GM18498 (cell line): ENCODE results near the gene SSBP4.

Experiments
- ATAC-seq: cut with Tn5 transposase; IDR thresholded peaks from one replicate; pipeline ENCODE4 v1.9.1; 2021; ENCODE audit warnings: mild to moderate bottlenecking, moderate library complexity; ENCODE audit not compliant: unreplicated experiment

The SSBP4 gene

DNA sequence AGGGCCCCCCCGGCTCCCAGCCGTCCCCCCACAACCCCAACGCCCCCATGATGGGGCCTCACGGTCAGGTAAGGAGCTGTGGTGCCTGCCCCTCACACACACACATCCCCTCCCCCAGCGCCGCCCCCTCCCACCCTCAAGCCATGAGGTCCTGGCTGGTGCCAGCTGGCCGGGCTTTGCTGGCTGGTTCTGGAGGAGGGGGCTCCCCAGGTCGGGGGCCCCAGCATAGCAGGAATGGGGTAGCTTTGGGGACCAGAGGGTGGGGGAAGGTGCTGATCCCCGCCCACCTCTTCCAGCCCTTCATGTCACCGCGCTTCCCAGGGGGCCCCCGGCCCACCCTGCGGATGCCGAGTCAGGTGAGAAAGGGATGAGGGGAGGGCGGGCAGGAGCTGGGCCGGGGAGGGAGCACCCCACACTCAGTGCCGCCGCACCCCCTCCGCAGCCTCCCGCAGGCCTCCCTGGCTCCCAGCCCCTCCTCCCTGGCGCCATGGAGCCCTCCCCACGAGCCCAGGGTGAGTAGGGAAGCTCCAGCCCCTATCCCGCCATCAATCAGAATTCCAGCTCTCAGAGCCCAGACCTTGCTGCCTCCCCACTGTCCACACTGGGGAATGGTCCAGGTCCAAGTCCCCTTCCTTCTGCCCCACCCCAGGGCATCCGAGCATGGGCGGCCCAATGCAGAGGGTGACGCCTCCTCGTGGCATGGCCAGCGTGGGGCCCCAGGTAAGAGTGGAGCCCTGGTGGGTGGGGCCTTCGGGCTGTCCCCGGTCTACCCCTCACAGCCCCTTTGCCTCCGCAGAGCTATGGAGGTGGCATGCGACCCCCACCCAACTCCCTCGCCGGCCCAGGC is 12.4 kb downstream of the SSBP4 start:
- no peak for ATAC-seq

DNA sequence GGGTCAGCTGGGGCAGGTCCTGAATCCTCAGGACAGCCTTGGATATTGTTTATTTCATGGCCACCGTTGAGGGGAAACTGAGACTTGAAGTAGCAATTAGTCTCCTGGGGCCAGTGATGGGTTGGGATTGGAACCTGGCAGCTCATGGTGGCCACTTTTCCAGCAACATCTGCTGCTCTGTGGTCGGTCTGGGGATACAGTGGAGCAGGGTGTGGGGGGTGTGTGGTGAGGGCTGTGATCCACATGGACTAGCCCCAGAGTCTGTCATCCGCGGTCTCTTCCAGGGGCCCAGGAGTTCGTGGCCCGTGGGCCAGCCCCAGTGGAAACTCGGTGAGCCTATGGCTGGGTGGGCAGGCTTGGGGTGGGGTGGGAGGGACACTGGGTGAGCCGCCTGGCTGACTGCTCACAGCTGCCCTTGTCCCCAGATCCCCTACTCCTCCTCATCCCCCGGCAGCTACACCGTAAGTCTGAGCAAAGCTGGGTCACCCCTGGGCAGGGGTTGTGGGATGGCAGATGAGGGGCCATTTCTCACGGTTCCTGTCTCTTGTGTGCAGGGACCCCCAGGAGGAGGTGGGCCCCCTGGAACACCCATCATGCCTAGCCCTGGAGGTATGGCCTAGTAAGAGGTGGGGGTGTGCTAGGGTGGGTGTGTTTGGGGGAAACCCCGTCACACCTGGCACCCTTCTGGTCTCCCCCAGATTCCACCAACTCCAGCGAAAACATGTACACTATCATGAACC is 13.2 kb downstream of the SSBP4 start:
- ATAC-seq: no peak

DNA sequence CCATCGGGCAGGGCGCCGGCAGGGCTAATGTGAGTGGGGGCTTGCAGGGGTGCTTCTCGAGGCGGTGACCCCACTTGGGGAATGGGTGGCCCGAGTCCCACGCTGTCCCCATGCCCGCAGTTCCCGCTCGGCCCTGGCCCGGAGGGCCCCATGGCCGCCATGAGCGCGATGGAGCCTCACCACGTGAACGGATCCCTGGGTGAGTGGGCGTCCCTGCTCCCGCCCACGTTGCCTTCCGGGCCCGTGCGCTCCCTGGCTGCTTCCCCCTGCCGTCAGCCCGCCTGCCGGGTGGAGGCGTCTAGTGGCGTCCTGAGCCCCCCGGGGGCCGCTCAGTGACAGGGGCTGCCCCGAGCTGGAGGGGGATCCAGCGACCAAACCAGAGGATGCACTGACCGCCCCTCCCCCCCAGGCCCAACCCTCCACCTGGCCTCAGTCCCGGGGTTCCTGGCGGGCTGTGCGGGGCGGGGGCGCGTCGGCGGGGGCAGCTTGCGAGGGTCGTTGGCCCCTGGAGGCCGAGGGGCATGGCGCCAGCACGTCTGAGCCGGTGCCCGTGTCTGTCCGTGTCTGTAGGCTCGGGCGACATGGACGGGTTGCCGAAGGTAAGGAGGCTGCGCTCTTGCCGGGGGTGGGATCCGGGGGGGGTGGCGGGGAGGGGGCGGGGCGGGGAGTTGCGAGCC is 14.0 kb downstream of the SSBP4 start:
- no peak for ATAC-seq

DNA sequence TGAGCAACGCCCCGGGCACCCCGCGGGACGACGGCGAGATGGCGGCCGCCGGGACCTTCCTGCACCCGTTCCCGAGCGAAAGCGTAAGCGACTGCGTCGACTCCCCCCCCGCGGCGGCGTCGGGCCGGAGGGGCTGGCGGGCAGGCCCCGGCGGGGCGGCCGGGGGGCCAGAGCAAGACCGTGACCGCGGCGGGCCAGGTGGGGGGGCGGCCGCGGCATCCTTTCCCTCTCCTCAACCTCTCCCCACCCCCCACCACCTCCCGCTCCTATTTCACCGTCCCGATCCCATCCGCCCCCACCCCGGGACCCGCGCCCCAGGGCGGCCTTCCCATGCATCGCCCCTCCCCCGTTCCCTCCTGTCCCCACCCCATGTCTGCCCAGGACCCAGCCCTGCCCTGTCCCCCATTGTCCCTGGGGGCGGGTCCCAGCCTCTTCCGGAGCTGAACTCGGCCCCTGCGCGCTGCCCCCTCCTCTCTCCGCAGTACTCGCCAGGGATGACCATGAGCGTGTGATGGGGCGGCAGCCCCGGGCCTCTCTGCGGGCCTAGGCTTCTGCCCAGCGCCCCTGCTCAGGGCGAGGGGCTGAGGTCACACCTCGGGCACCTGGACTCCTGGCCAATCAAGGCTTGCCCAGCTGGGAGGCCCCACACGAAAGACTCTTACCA is 14.7 kb downstream of the SSBP4 start:
- ATAC-seq: no peak

DNA sequence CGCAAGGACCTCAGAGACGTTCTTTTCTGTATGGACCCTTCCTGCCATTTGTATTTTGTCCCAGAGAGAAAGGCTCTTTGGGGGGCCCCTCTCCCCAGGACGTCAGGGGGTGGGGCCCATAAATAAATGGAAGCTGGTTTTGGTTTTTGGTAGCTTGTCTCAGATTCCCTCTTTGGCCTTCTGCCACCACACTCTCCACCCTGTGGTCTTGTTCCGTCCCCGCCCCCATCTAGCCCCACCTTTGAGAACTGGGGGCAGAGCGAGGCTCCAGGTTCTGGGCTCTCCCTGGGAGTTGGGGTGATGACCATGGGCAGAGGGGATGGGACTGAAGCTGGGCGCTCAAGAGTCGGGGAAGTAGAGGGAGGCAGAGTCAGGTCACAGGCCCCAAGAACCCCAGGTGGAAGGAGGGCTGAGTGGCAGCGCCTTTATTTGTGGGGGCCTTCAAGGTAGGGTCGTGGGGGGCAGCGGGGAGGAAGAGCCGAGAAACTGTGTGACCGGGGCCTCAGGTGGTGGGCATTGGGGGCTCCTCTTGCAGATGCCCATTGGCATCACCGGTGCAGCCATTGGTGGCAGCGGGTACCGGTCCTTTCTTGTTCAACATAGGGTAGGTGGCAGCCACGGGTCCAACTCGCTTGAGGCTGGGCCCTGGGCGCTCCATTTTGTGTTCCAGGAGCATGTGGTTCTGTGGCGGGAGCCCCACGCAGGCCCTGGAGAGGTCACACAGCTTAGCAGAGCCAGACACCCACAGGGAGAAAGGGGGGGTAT is 15.4 kb downstream of the SSBP4 start:
- no peak for ATAC-seq

DNA sequence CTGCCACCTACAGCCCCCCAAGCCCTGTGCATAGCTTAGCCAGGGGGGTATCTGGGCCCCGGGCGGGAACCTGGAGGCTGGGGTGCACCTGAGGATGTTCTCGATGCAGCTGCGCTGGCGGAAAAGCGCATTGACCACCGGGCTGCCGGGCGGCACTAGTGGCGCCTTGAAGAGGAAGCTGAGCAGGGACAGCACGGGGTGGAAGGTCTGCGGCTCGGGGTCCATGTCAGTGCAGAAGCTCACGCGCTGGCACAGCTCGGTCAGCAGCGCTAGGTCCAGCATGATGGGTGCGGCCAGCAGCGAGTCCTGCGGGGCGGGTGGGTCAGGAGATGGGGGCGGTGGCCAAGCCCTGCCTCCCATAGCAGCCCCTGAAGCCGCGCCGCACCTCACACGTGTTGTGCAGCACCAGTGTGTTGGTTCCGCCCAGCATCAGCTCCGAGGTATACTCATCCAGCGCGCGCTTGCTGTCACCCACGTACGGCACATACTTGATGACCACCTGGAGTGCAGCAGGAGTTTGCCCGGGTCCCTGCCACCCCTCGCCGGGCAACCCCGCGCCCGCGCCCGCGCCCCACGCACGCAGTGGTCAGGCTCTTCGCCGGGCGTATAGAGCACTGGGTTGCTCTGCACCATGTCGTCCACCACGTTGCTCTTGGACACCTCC is 16.1 kb downstream of the SSBP4 start:
- ATAC-seq: no peak

DNA sequence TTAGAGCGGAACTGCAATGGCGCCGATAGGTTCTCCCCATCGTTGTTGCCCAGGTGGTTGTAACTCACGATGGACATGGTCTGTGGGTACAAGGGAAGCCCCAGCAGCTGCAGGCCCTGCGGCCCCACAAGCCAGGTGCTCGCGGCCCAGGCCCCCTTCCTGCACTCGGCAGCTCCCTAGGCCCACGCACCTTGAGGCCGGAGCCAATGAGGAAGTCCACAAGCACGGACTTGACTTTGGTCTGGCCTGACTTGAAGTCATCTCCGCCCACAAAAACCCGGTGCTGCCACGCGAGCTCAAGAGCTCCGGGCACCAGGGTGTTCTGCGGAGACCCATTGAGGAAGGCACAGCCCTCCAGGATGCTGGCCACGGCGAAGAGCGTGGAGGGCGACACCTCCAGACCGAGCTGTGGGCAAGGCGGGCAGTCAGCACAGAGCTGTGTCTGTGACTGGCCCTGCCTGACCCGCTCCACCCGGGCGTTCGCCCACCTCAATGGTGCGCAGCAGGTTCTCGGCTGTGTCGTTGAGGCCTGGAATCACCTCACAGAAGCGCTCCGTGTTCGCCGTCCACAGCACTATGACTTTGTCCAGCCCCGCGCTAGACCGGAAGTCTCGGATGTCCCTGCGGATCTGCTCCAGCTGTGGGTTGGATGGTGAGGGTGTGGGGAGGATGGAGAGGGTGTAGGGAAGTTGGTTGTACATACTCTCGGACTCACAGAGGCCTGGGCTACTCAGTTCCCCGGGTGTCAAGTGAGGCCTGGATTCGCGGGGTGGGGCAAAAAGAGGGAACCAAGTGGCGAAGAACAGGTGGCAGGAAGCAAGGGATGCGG is 16.9 kb downstream of the SSBP4 start:
- ATAC-seq: no peak

DNA sequence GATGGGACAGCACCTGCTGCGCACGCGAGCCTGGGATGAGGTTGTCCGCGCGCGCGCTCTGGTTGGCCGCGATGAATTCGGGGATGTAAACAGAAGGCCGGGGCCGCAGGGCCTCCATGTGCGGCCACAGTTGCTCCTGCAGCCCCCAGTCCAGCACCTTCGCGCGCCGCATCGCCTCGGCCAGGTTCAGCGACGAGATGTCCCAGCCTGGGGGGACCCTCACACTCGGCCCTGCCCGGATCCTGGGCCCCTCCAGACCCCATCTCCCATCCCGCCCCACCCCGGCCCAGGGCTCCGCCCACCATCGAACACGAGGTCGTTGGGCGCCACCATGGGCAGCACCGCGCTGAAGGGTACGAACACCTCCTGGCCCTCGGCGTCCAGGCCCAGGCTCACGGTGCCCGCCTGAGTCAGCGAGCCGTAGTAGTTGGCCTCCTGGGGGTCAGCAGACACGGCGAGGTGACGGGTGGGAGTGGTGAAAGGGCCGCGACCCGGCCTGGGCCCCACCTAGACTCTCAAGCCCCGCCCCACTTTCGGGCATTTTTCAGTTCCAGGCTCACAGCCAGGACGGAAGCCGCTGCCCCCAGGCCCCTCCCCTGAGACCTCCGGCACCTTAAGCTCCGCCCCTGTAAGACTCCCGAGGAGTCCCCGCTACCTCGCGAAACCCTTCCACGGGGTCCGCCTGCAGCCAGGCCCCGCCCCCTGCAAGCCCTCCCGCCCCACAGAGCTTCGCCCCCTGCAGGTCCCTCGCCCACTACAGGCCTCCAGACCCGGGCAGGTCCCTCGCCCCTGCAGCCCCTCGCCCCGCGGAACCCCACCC is 17.7 kb downstream of the SSBP4 start:
- ATAC-seq: peak; percentile 44

DNA sequence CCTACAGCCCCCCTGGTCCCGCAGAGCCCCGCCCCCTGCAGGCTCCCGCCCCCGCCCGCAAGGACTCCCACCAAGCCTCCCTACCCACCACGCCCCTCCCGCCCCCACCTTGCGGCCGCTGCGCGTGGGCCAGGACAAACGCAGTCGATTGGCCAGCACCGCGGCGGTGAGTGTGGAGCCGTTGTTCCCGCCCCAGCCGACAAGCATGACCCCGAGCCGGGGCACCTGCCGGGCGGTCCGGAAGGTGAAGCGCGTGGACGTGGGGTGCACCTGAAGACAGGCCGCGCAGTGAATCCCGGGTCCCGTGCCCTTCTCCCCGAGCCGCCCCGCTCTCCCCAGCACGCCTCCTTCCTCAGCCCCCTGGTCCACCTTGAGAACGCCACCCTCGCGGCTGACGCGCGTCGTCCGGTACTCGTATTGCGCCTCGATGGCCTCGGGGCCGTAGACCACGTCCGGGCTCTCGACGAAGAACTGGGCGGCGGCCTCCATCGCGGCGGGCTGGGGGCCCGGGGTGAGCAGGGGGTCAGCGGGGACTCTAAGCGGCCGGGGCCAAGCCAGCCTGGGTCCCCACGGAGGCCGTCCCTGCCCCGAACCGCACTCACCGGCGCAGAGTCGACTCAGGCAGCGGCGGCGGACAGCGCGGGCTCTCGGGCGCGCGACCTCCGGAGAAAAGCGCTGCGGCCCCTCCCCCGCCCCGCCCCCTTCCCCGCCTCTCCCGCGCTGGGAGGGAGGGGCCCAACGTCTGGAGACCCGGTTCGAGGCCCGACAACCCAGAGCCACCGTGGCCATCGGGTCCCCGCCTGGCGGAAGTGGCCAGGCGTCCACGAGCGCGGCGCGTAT is 18.5 kb downstream of the SSBP4 start, which contains the start of gene ISYNA1:
TSS of gene ISYNA1 (minus strand) at position 643 of the 840 bp plus-strand sequence. CDS start at position 489, 154 bp downstream.
- no peak for ATAC-seq

DNA sequence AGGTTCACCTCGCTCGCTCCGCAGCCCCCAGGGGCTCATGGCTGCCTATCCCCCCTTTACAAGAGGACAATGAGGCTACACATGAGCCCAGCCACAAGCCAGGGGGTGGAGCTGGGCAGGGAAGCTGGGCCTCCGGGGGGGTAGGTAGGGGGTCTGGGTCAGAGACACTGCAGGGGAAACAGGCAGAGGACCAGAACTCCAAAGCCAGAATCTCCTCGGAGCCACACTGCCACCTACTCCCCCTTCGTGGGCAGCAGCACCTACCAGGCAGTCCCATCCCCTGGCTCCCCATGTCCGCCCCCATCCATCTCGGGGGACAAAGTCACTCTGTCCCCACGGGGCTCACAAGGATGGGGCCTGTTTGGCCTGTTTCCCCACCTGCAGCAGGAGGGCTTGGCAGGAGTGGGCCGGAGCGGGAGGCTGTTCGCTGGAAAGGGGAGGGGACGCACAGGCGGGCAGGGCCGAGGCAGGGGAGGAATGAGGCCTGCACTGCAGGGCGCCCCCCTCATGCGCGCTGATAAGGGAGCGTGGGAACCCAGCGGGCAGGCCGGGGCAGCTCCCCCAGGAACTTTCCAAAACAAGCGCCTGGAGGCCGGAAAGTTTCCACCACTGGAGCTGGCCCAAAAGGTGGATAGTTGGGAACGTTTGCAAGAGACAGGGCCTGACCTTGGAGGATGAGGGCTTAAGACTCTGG is 19.3 kb downstream of the SSBP4 start:
- ATAC-seq: no peak

DNA sequence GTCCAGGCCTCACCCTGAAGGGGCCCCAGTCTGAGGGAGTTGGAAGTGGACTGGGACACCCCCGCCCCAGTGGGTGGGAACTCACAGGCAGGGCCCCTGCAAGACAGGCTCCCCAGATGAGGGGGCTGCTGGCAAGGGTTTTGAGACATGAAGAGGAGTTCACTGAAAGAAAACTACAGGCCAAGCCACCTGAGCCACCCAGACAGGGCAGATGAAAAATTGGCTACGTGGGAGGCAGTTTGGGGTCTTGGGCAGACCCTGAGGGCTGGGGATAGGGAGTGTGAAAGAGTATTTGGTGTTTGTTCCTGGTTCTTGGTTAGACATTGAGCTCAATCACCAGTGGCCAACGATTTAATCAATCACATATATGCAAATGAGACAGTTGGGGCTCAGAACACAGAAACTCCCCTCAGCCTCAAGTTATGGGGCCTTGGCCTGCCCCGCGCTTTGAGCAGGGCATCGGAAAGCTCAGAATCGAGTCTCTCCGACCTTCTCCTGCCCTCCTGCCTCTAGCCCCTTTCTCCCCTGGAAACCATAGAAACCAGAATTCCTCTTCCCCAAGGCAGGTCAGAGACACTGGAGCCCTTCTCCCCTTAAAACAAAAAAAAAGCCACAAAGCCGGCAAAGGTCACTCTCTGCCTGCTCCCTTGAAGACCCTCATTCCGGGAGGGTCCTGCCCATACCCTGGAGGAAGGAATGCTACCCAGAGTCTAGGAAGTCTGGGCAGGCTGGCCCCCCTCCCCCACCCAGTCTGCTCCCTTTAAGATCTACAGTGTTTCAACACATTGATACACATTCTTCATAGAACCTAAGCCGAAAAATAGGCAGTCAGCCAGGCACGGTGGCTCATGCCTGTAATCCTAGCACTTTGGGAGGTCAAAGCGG is 20.1 kb downstream of the SSBP4 start:
- no peak for ATAC-seq

DNA sequence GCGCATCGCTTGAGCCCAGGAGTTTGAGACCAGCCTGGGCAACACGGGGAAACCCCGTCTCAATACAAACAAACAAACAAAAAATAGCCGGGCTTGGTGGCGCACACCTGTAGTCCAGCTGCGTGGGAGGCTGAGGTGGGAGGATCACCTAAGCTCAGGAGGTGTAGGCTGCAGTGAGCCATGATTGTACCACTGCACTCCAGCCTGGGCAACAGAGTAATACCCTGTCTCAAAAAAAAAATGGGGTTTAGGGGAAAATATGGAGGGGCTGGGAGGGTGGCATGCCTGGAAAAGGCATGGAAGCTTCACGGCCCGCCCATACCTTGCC is 20.7 kb downstream of the SSBP4 start:
- ATAC-seq: no peak

DNA sequence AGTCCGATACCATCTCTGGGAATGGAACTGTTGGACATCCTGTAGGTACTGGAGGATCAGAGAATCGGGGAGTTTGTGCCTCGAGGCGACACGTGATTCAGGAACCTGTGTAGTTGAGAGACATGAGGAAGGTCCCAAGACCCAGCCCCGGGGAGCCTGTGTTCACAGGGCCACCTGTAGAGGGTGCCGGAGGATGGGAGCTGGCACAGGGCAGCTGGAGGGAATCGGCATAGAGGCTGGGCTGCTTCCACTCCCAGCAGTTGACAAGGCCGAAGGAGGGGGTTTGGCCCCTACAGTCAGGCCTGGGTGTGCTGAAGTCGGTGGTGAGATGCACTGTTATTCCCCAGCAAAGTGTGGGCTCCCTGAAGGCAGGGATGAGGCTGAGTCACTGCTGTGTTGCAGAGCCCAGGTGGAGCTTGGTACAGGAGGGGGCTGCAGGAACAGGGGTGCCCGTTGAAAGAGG is 21.2 kb downstream of the SSBP4 start:
- ATAC-seq: no peak

DNA sequence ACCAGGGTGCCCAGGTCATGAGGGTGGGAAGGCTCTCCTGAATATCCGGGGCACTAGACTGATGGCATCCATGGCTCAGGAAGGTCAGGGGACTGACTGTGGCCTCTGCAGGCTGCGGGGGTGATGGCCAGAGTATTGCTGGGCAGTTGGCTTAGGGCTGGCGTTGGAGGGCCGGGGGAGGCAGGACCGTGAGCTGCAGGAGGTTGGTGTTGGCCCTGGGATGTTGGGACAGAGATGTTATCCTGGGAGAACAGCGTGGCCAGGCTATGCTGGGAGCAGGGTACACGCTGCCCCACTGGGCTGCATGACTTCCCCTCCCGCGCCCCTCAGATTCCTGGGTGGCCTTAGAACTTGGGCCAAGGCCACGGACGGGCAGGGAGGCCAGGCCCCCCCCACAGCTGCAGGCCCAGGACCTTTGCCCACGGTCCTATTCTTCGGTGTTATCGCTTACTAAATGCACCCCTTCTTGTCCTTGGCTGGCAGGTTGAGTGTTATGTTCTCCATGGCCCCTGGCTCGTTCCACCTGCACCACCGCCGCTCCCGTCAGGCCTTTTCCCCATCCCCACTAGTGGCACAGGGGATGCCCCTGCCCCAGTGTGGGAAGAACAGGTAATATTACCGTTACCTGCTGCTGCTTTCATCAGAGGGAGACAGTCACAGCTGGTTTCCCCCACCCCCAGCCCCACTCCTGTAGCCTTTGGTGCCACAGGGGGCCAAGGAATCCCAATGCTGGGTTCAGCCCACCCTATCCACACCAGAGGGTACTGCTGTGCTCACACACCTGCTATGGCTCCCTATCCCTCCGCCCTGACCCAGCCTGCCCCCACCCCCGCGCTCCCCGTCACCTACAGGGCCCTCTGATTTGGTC is 22.0 kb downstream of the SSBP4 start:
- no peak for ATAC-seq
